GM19035 (cell line): ENCODE measurements around the gene MACROD1.

Experiments used
- ATAC-seq: cut with Tn5 transposase; IDR thresholded peaks from one replicate; pipeline ENCODE4 v1.9.1; 2021; ENCODE audit not compliant: unreplicated experiment

MACROD1 gene

DNA sequence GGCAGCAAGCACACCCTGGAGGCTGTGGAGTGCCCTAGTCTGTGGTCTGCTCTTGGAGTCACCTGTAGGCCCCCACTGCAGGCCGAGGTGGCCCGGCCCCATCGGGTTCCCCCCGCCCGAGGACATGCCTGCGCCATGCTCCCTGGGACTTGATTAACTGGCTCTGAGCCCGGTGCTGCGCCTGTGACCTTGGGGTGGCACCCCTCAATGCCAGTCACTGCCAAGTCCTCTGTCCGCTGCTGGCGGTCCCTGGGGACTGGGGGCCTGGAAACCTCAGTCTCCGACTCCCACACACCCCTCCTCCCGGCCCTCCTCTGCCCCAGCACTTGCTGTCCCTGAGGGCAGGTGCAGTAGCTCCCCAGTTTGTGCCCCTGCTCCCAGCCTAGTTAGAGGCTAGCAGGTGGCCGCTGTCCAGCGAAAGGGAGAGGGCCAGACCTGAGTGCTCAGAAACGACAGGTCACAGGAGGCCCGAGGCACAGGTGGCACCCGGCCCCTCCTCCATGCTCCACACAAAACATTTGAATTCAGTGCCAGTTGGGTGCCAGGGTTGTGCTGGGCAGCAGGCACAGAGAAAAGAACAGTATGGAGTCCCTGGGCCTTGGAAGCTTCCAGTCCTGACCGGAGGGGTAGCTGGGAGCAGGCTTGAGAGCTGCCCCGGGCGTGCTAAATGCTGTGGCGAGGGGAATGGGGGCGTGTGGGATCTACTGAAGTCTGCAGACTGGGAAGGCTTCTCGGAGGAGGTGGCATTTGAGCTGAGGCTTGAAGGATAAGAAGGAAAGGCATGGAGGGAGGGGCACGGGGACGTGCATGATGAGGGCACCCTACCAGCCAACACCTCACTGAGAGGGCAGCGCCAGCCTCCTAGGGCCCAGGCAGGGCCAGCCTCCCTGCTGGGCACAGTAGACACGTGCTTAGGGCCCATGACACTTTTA lies 146.5 kb downstream of the MACROD1 start:
- ATAC-seq, result no peak

DNA sequence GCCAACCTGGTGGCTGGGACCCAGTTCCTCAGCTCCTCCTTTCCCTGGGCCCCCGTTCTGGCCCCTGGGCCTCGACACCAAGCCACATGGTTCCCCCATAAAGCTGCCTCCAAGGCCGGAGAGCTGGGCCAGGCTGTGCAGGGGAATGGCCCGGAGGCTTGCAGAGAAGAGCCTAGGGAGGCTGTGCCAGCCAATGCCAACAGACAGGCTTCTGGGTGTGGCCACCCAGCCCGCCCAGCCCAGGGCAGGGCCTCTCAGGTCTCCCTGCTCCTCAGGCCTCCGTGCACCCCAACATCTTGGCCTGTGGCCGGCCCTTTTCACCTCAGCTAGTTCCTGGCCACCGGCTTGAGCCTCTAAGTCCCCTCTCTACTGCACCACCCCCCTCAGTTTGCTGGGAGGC lies 147.6 kb downstream of the MACROD1 start:
- no peak for ATAC-seq

DNA sequence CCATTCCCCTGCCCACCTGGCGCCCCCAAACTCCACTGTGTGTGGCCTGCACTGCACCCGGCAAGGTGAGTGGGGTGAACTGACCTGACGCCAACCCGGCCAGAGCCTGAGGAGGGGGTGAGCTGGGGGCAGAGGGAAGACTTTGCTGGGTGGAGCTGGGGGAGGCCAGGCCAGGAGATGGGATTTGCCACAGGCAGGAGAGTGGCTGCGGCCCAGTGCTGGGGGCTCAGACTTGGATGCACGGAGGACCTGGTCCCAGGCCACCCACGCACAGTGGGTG lies 148.0 kb downstream of the MACROD1 start:
- no peak for ATAC-seq

DNA sequence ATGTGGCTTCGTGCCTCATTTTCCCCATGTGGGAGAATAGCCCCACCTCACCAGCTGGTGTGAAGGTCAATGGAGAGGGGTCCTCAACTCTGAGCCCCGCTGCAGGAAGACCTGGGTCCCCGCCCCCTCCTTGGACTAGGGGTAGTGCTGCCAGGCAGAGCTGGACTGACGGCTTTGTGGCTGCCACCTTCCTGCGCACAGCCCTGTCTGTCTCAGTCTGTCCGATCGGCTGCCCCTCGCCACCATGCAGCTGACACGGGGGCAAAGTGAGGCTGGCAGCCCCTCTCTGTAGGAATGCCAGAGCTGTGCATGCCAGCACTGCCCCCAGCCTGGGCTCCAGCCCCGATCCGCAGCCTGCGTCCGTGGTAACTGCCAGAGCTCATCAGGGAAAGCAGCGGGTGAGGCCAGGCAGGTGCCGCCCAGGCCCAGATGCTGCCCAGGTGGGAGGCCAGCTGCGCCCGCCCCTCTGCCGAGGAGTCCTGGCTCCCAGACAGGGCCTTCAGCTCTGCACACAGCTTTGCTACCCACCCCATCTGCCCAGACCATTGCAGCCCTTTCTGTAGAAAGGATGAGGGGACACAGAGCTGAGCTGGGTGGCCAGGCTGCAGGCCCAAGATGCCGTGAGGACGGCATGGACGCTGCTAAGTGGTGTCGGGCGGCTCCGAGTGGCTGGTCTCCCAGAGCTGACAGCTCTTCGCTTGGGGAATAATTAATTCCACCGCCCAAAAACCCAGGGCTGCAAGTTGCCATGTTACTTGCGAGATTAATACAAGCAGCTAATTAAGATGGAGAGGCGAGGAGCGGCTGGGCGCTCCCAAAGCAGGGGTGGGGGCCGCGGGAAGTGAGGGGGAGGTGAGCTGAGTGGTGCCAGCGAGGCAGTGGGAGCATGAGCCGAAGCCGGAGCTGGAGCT lies 149.7 kb downstream of the MACROD1 start:
- ATAC-seq, result no peak

DNA sequence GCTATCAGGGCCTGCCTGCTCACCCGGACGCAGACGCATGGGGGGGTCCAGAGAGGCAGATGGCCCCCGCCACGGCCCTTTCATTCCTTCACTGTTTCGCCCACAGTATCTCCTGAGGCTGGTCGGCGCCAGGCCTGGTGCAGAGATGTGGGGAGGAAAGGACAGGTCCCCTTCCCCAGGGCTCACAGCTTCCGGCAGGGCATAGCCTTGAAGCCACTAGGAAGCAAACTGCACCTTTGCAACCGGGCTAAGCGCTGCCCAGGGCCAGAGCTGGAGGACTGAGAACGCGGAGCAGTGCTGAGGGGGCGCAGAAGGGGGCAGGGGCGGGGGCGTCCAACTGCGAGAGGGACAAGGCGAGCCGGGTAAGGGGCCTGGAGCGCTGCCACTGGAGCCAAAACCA lies 150.4 kb downstream of the MACROD1 start:
- ATAC-seq, result no peak

DNA sequence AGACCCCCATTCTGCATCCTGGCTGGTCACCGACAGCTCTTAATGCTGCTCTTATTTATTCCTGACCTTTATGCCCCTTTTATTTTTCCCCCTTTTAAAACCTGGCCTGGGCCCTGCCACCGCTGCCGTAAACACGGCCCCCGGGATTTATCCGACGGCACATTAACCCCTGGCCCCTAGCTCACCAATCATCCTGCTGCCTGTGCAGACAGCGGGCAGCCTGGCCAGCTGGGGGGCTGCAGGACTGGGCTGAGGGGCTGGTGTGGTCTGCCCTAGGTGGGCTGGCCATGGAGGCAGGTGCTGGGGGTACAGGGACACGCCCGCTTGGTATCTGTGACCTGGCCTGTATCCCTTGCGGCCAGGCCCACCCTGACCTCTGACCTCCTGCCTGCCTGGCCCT lies 151.6 kb downstream of the MACROD1 start:
- ATAC-seq, result no peak

DNA sequence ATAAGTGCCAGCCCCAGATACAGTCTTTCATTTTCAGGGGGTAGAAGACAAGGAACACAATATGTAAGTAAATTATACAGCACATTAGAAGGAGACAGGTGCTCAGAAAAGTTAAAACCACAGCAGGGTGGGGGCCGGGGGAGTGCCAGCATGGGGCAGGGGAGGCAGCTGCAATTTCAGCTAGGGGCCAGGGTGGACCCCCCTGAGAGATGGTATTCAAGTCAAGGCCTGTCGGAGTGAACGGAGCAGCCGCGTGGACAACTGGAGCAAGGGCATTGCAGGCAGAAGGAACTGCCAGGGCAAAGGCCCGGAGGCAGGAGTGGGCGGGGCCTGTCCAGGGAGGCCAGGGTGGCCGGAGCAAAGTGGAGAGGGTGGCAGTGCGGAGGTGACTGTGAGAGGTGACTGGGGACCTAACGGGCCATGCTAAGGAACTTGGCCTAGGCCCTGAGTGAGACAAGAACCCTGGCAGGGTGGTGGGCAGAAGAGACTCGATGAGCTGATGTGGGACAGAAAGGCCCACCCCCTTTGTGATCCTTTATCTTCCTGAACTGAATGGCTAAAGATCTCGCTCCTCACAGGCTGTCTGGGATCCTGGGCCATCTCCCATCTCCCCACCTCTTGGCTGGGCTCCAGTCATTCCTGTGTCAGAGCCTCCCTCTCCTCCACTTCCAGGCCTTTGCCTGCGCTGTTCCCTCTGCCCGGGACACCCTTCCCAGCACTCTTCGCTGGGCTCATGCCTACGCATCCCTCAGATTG lies 152.6 kb downstream of the MACROD1 start:
- ATAC-seq, result no peak

DNA sequence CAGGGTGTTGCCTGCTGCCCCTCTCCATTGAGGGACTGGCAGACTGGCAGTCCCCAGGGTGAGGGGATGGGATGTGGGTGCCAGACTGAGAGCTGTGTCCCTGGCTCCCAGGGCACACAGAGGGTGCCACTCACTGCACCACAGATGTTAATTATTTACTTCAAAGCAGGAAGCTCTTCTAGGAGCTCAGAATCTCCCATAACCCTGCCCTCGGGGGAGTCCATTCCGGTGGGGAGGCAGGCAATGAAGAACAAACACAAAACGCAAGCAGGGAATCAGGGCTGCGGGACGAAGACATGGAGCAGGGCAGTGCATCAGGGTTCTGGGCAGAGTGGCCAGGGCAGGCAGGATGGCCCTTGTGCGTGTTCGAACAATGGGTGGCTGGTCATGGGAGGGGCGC lies 154.5 kb downstream of the MACROD1 start:
- ATAC-seq, result no peak

DNA sequence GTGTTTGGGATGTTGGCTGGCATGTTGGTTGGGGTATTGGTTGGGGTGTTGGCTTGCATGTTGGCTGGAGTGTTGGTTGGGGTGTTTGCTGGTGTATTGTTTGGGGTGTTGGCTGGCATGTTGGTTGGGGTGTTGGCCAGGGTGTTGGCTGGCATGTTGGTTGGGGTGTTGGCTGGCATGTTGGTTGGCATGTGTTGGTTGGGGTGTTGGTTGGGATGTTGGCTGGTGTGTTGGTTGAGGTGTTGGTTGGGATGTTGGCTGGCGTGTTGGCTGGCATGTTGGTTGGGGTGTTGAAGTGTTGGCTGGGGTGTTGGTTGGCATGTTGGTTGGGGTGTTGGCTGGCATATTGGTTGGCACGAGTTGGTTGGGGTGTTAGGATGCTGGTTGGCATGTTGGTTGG lies 155.1 kb downstream of the MACROD1 start:
- ATAC-seq, result no peak

DNA sequence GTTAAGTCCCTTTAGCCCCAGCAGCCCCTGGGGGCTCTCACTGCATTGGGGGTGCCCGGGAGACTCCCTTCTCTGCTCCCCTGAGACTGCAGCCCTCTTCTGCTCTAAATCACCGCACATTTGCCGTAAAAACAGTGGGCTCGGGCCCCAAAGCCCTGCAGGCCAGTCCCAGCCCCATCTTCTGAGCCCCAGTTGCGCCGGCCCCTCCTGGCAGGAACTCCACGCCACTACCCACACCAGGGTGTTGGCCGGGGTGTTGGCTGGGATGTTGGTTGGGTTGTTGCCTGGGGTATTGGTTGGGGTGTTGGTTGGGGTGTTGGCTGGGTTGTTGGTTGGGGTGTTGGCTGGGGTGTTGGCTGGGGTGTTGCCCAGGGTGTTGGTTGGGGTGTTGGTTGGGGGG lies 156.2 kb downstream of the MACROD1 start:
- ATAC-seq, result no peak

DNA sequence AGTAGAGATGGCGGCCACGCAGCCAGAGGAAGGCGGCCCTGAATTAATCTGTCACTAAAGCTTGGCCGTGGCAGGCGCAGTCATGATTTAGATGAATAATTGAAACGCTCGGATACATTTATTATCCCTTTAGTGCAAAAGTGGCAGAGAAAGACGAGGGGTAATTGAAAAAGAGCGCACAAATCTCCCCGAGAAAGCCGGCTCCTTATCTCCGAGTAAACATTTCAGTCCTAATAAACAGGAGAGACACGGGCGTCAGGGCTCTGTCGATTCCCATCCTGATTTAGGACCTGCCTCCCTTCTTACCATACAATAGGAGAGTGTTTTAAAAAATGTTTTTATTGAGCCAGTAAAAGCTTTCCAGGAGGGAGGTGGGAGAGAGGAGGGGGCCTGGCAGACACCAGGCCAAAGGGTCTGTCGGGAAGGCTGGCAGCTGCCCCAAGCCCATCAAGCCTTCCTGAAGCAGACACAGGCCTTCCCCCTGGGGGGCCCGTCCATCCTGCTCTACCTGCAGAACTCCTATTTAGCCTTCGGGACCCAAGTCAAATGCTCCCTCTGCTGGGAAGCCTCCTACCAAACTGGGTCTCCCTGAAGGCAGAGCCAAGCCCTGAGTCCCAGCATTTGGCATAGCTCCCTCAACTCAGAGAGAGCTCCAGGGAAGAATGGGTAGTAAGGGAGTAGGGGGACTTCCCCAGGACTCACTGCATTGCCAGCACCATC lies 156.8 kb downstream of the MACROD1 start:
- ATAC-seq, result no peak

DNA sequence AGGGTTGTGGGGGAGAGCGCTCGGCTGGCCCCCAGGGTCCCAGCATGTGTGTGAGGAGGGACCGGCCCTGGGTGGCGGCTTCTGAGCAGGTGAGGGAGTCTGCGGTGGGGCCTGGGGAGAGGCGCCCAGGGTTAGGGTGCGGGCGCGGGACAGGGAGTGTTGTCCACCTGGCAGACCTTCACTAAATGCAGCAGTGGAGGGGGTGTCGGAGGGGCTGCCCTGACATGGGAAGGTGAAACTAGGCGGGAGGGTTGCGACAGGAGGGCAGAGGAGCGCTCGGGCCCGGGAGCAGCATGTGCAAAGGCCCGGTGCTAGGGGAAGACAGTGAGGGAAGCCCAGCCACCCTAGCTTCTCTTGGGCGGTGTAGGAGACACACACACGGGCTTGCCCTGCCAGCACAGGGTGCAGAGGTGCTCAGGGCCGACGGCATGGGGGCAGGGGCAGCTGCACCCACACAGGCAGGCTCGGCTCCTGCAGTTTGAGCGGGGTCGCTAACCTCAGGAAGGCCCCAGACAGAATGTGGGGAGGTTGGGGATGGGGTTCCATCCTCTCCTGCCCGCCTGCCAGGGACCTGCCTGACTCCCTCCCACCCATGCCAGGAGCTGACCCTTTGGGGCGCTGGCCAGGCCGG lies 157.5 kb downstream of the MACROD1 start:
- no peak for ATAC-seq

DNA sequence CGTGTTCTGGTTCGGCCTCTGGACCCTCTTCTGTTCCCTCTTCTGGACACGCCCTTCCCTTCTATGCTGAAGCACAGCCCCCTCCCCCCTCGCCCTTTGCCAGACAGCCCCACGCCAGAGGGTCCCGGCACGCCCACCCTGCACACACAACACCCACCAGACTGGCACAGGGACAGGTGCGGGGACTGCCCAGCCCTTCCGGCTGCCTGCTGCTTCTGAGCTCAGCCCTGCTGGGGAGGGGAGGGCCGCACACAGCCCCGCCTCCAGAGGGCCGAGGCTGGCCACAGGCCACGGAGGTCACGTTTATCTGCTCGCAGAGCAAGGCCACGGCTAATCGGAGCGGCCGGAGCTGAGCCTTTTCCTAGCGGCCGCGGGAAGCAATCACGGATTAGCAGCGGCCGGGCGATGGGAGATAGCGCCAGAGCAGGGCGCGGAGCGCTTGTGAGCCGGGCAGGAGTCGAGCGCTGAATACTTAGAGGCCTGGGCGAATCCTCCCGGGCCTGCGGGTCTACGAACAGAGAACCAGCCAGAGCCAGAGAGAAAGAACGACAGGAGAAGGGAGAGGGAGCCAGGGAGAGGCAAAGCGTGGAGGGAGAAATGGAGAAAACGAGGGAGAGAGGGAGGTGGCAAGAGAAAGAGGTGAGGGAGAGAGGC lies 158.2 kb downstream of the MACROD1 start:
- no peak for ATAC-seq

DNA sequence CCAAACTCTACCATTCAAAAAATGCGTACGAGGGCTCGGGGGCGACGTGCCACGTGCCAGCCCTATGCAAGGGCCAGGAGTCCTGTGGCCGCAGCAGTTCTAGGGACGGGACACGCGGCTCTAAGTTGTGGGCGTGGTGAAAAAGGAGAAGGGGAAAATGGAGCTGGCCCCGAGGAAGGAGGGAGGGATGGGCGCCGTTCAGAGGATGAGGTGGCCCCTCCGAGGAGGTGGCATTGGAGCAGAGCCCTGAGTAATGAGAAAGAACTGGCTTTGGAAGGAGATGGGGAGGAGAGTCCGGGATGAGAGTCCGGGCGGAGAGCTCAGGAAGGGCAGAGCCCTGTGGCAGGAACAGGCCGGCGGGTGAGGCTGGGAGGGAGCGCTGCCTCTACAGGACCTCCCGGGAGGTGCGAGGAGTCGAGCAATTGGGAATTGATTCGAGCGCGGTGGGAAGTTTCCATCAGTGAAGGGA lies 158.7 kb downstream of the MACROD1 start:
- ATAC-seq, result no peak

DNA sequence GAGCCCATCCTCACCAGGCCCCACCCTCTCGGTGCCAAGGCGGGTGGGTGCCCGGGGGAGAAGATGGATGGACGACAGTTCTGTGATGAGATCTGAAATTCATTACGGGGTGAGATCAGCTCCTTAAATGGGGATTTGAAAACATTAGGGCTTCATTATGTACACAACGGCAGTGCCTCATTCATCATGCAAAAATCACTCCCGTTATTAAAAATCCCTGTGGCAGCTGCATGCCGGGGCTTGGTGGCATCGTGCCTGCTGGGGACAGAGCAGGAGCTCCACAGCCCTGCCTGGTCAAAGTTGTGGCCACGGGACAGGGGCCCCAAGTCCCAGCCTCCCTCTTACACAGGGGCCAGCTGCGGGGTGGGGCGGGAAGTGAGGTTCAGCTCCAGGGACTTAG lies 159.5 kb downstream of the MACROD1 start:
- ATAC-seq, result no peak

DNA sequence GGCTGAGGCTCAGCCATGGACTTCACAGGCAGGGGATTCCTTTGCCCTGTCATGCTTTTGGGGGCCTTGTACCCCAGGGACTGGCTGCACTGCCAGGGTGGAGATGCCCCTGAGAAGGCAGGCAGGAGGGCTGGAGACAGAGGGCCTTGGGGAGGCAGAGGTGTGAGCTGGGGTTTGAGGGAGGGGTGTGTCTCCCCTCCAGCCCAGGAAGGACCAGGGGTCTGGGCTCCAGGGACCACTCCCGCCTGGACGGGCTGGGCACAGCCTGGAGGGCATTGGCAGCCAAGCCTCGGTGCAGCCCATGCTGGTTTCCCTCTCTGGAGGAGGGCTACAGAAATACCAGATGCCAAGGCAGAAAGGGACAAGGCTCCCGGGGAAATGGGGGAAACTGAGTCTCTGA lies 160.2 kb downstream of the MACROD1 start:
- ATAC-seq, result no peak

DNA sequence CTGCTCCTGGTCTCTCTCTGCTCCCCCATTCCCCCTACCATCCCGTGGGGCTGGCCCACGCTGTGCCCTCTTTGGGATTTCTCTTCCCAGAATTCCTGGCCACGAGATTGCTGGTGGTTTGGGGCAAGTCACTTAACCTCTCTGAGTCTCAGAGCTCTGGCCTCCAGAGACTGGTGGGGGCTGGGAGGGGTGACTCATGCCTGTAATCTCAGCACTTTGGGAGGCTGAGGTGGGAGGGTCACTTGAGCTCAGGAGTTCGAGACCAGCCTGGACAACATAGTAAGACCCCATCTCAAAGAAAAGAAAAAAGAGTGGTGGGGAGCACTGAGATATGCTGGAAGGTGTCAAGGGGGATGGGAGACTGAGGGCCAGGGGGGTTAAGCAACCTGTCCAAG lies 161.3 kb downstream of the MACROD1 start:
- ATAC-seq, result no peak

DNA sequence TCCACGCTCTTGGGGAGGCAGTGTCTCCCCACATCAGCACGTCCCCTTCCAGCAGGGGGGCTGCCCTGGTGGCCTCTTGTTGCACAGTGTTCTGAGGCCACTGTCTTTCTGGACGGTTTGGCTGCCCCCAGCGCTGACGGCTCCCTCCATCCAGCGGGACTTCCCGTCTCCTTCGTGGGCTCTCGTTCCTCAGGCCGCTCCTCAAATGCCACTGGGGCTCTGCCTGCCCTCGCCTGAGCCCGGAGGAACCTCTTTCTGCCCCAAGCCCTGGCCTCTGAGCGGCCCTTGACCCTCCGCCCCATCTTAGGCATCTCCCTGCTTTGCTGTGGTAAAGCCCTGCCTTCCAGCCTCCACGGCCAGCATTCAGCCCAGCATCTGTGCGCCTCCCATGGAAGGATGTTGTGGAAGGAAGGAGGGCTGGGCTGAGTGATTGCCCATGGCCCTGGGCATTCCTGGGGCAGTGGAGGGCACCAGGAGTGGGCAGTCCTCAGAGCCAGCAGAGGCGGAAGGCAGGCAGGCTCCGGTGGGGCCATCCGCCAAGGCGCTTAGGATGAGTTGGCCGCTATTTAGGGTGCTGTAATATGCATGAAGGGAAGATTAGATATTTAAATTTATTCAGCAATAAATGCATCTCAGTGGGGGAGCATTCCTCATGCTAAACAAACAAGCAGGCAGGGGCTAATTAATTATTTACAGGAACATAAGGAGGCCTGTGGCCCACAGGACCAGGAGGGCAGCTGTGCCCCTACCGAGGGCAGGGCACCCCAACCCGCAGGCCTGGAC lies 161.9 kb downstream of the MACROD1 start:
- no peak for ATAC-seq
